ENCODE measurements around the gene TRMT61A. TPM values are rescaled to one million over a fixed set of nuclear protein-coding genes. Genes with fewer than 3 reads are reported as not detected.

Gene TRMT61A
- total and polyA plus RNA-seq, 8 donors, result 5.5 to 39.7 (median 15.9) TPM

GRCh38 chr14:103563226-103563620 is 34.2 kb downstream of the TRMT61A start:
- peak overlapping the region; percentile 78 to 100 (median 90) for H3K4me3 ChIP-seq
- H3K36me3 ChIP-seq, result peaks cover 11 to 24% (median 22%) of the 10 kb centered on the region in 4 donors
- WGBS, 5 donors, result 0 to 1% (median 1%) methylated on average over 16 to 22 of the region's 22 CpGs
- intact Hi-C loops (cut with DNase I; ENCODE audit: low total_unique reads), result no loop called here
- peak overlapping the region; percentile 91 to 99 (median 97) for H3K27ac ChIP-seq
- H3K27me3 ChIP-seq, result no peaks in the 10 kb centered on the region
- peaks cover 39 to 82% (median 66%) of the 10 kb centered on the region in 4 donors for H3K4me1 ChIP-seq
- TF ChIP-seq POLR2A (IDR thresholded peaks at IDR 0.05) (no peak), POLR2AphosphoS5 (IDR thresholded peaks at IDR 0.05) (no peak), EP300 (IDR thresholded peaks at IDR 0.05) (no peak), CTCF (IDR thresholded peaks at IDR 0.05) (no peak)
- no peaks in the 10 kb centered on the region for H3K9me3 ChIP-seq
- no peak for DNase-seq

GRCh38 chr14:103563844-103564505 is 35.0 kb downstream of the TRMT61A start:
- Histone ChIP-seq H3K36me3 (peaks cover 8 to 24% (median 18%) of the 10 kb centered on the region in 4 donors), H3K27ac (peak overlapping the region in 2 of 5 donors; percentile 95 to 98), H3K4me1 (peaks cover 32 to 78% (median 61%) of the 10 kb centered on the region in 4 donors), H3K9me3 (no peaks in the 10 kb centered on the region), H3K4me3 (peak overlapping the region; percentile 78 to 100 (median 90)), H3K27me3 (no peaks in the 10 kb centered on the region)
- no peak for TF ChIP-seq POLR2AphosphoS5 (IDR thresholded peaks at IDR 0.05)
- no peak for TF ChIP-seq POLR2A (IDR thresholded peaks at IDR 0.05)
- no peak for TF ChIP-seq CTCF (IDR thresholded peaks at IDR 0.05)
- no peak for TF ChIP-seq EP300 (IDR thresholded peaks at IDR 0.05)
- intact Hi-C loops (cut with DNase I; ENCODE audit: low total_unique reads), result no loop called here
- whole genome bisulfite sequencing, 5 donors, result 33 to 48% (median 43%) methylated on average over 21 of the region's 21 CpGs
- DNase-seq, result peak in 1 of 2 donors; percentile 35

- Histone ChIP-seq H3K9me3 (no peaks in the 10 kb centered on the region), H3K4me1 (peaks cover 14 to 85% (median 49%) of the 10 kb centered on the region in 4 donors), H3K36me3 (peaks cover 0 to 28% (median 17%) of the 10 kb centered on the region in 4 donors), H3K4me3 (no peak overlapping the region), H3K27ac (peak overlapping the region in 1 of 5 donors; percentile 15), H3K27me3 (no peaks in the 10 kb centered on the region)
- WGBS, 5 donors, result 58 to 77% (median 63%) methylated on average over 8 of the region's 8 CpGs
- intact Hi-C loops (cut with DNase I; ENCODE audit: low total_unique reads), result no loop called here
- no peak for TF ChIP-seq EP300 (IDR thresholded peaks at IDR 0.05)
- no peak for TF ChIP-seq POLR2AphosphoS5 (IDR thresholded peaks at IDR 0.05)
- no peak for TF ChIP-seq POLR2A (IDR thresholded peaks at IDR 0.05)
- TF ChIP-seq CTCF (IDR thresholded peaks at IDR 0.05), result no peak
- DNase-seq, result no peak
Measured at GRCh38 chr14:103568952-103569351, 40.0 kb downstream of the TRMT61A start.

- 63 to 74% (median 65%) methylated on average over 11 of the region's 11 CpGs for WGBS, 5 donors
- Histone ChIP-seq H3K4me1 (peaks cover 16 to 85% (median 49%) of the 10 kb centered on the region in 4 donors), H3K27ac (no peak overlapping the region), H3K4me3 (no peak overlapping the region), H3K36me3 (peaks cover 0 to 32% (median 22%) of the 10 kb centered on the region in 4 donors), H3K27me3 (no peaks in the 10 kb centered on the region), H3K9me3 (no peaks in the 10 kb centered on the region)
- no peak for TF ChIP-seq POLR2A (IDR thresholded peaks at IDR 0.05)
- no peak for TF ChIP-seq EP300 (IDR thresholded peaks at IDR 0.05)
- no peak for TF ChIP-seq CTCF (IDR thresholded peaks at IDR 0.05)
- TF ChIP-seq POLR2AphosphoS5 (IDR thresholded peaks at IDR 0.05), result no peak
- no peak for DNase-seq
- intact Hi-C loops (cut with DNase I; ENCODE audit: low total_unique reads), result no loop called here
Measured at GRCh38 chr14:103569408-103569807, 40.4 kb downstream of the TRMT61A start.

Measured in stomach (tissue), 9 donors.